Neural cell (in vitro differentiated cells): ENCODE measurements around the gene GSE1. TPM values are rescaled to one million over a fixed set of nuclear protein-coding genes. Genes with fewer than 3 reads are reported as not detected.

Source experiments
- H2AFZ ChIP-seq: fragments of 200-600, 300-800 bp; sonication (generic), shearing (Covaris generic); 2 replicates; pipeline ENCODE4 v1.6.0; 2014; ENCODE audit warnings: low read depth, mild to moderate bottlenecking, antibody characterized with exemption, low read length, moderate library complexity
- H3F3A ChIP-seq: fragments of 200-600 bp; shearing (Covaris generic); 2 replicates; pipeline ENCODE4 v1.6.1; 2016; ENCODE audit warnings: mild to moderate bottlenecking, moderate library complexity, mixed read lengths, antibody characterized with exemption, low read length; ENCODE audit not compliant: insufficient read depth, poor library complexity, severe bottlenecking
- H3K27ac ChIP-seq: fragments of 200-600, 300-800 bp; sonication (generic), shearing (Covaris generic); 2 replicates; pipeline ENCODE4 v1.5.1; 2014; ENCODE audit warnings: mild to moderate bottlenecking, low read length, moderate library complexity
- H3K27me3 ChIP-seq: fragments of 300-800, 200-600 bp; sonication (generic), shearing (Covaris generic); 2 replicates; pipeline ENCODE4 v1.6.0; 2014; ENCODE audit warnings: mild to moderate bottlenecking, low read depth, low read length, moderate library complexity; ENCODE audit not compliant: insufficient read depth
- H3K36me3 ChIP-seq: fragments of 300-800, 200-600 bp; sonication (generic), shearing (Covaris generic); 2 replicates; pipeline ENCODE4 v1.5.1; 2014; ENCODE audit warnings: mild to moderate bottlenecking, antibody characterized with exemption, low read length, moderate library complexity; ENCODE audit not compliant: insufficient read depth
- H3K4me2 ChIP-seq: fragments of 300-800, 200-600 bp; sonication (generic), shearing (Covaris generic); 2 replicates; pipeline ENCODE4 v1.6.0; 2014; ENCODE audit warnings: mild to moderate bottlenecking, low read length
- H3K4me3 ChIP-seq: fragments of 300-800, 200-600 bp; sonication (generic), shearing (Covaris generic); 2 replicates; pipeline ENCODE4 v1.5.1; 2014; ENCODE audit warnings: mild to moderate bottlenecking, low read length, moderate library complexity
- H3K79me2 ChIP-seq: fragments of 200-600 bp; shearing (Covaris generic); replicated peaks from 2 replicates; pipeline ENCODE4 v1.6.0; 2014; ENCODE audit warnings: mild to moderate bottlenecking, low read length, moderate library complexity; ENCODE audit not compliant: insufficient read depth
- H3K9ac ChIP-seq: fragments of 300-800, 200-600 bp; sonication (generic), shearing (Covaris generic); 2 replicates; pipeline ENCODE4 v1.6.1; 2016; ENCODE audit warnings: mild to moderate bottlenecking, low read length, mixed read lengths
- H3K9me2 ChIP-seq: fragments of 200-600 bp; shearing (Covaris generic); 2 replicates; pipeline ENCODE4 v1.6.1; 2016; ENCODE audit warnings: mild to moderate bottlenecking, low read length, mixed read lengths; ENCODE audit not compliant: insufficient read depth
- H3K9me3 ChIP-seq: fragments of 200-600, 300-800 bp; sonication (generic), shearing (Covaris generic); 2 replicates; pipeline ENCODE4 v1.6.1; 2016; ENCODE audit warnings: mild to moderate bottlenecking, mixed run types, low read length, moderate library complexity, mixed read lengths
- H4K20me1 ChIP-seq: fragments of 200-600 bp; shearing (Covaris generic); 2 replicates; pipeline ENCODE4 v1.6.1; 2016; ENCODE audit warnings: mild to moderate bottlenecking, mixed run types; ENCODE audit not compliant: insufficient read depth
- EP300 ChIP-seq: fragments of 450-650 bp; conservative IDR thresholded peaks from 2 replicates; pipeline ENCODE4 v1.6.1; 2014; ENCODE audit warnings: antibody characterized with exemption, mild to moderate bottlenecking, moderate library complexity; ENCODE audit not compliant: poor library complexity, severe bottlenecking
- EZH2 ChIP-seq: fragments of 200-600, 300-800 bp; shearing (Covaris generic), sonication (generic); IDR thresholded peaks from 2 replicates; pipeline ENCODE4 v1.6.1; 2014; ENCODE audit warnings: antibody characterized with exemption, low read length, borderline replicate concordance, mild to moderate bottlenecking; ENCODE audit not compliant: insufficient read depth, poor library complexity, severe bottlenecking
- MXI1 ChIP-seq: fragments of 450-650 bp; conservative IDR thresholded peaks from 2 replicates; pipeline ENCODE4 v1.6.1; 2014; ENCODE audit warnings: antibody characterized with exemption, mild to moderate bottlenecking; ENCODE audit not compliant: poor library complexity, severe bottlenecking
- POLR2AphosphoS5 ChIP-seq: IDR thresholded peaks from 2 replicates; pipeline ENCODE4 v1.6.1; 2012
- RAD21 ChIP-seq: fragments of 450-650 bp; conservative IDR thresholded peaks from 2 replicates; pipeline ENCODE4 v1.6.1; 2014; ENCODE audit warnings: antibody characterized with exemption, mild to moderate bottlenecking, moderate library complexity
- REST ChIP-seq: IDR thresholded peaks from 2 replicates; pipeline ENCODE4 v1.6.1; 2012; ENCODE audit warnings: borderline replicate concordance
- SMC3 ChIP-seq: fragments of 450-650 bp; conservative IDR thresholded peaks from 2 replicates; pipeline ENCODE4 v1.6.1; 2014; ENCODE audit warnings: antibody characterized with exemption, mild to moderate bottlenecking, moderate library complexity; ENCODE audit not compliant: poor library complexity
- TAF1 ChIP-seq: IDR thresholded peaks from 2 replicates; pipeline ENCODE4 v1.6.1; 2012; ENCODE audit warnings: low read depth
- polyA plus RNA-seq: library from polyadenylated mRNA; depleted of rRNA; stranded (reverse); fragments of >200 nt; gene quantifications from 2 replicates; pipeline ENCODE4 v1.2.3, GENCODE V29; 2014
- TF ChIP-seq, protein P1 (sequence below): fragments of 450-650 bp; IDR thresholded peaks from 2 replicates; pipeline ENCODE4 v1.5.1; 2014; ENCODE audit warnings: antibody characterized with exemption, mild to moderate bottlenecking, moderate library complexity; ENCODE audit not compliant: poor library complexity, severe bottlenecking

The GSE1 gene
- polyA plus RNA-seq, 1 donor from 2014 or later, result 35.6 TPM

DNA sequence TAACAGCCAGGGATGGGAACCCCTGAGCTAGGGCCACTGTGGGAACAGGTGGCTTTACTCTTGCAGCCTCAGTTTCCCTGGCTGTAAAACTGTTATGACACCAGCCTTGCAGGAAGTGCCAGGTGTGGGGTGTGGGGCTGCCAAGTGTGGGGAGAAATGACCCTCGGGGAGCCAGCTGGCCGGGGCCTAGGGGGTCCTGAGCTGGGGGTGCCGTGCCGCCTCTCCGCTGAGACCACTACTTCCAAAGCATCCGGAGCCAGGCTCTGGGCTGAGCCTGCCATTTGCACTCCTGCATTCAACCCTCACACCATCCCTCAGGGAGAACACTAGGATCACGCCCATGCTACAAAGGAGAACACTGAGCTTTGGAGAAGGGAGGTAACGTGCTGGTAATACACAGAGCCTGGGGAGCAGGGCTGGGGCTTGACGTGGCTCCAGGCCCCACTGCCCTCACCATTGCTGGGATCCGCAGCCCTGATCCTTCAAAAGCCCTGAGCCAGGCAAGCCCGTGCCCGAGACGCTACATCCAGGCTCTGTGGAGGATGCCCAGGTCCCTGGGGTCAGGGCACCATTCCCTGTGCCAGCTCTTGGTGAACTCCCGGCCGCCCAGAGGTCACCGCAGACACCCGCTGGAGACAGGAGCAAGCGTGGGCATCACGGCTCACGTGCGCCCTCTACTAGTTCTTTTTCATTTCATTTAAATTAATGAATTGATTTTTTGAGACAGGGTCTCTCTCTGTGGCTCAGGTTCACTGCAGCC, 104.5 kb downstream of the GSE1 start:
- Histone ChIP-seq H3F3A (no peaks in the 10 kb centered on the region), H3K79me2 (no peaks in the 10 kb centered on the region), H3K9me3 (no peaks in the 10 kb centered on the region), H4K20me1 (no peaks in the 10 kb centered on the region), H3K4me3 (no peak overlapping the region), H3K36me3 (no peaks in the 10 kb centered on the region), H3K27me3 (no peaks in the 10 kb centered on the region), H3K9ac (peak overlapping the region; percentile 45), H3K4me2 (no peak overlapping the region), H3K9me2 (no peaks in the 10 kb centered on the region), H2AFZ (no peak overlapping the region), H3K27ac (no peak overlapping the region)
- TF ChIP-seq TAF1, result no peak
- TF ChIP-seq EZH2, result no peak
- TF ChIP-seq SMC3, result peak; percentile 86
- peak; percentile 87 for TF ChIP-seq RAD21
- no peak for TF ChIP-seq REST
- TF ChIP-seq EP300, result no peak
- no peak for TF ChIP-seq POLR2AphosphoS5
- TF ChIP-seq, protein P1, sequence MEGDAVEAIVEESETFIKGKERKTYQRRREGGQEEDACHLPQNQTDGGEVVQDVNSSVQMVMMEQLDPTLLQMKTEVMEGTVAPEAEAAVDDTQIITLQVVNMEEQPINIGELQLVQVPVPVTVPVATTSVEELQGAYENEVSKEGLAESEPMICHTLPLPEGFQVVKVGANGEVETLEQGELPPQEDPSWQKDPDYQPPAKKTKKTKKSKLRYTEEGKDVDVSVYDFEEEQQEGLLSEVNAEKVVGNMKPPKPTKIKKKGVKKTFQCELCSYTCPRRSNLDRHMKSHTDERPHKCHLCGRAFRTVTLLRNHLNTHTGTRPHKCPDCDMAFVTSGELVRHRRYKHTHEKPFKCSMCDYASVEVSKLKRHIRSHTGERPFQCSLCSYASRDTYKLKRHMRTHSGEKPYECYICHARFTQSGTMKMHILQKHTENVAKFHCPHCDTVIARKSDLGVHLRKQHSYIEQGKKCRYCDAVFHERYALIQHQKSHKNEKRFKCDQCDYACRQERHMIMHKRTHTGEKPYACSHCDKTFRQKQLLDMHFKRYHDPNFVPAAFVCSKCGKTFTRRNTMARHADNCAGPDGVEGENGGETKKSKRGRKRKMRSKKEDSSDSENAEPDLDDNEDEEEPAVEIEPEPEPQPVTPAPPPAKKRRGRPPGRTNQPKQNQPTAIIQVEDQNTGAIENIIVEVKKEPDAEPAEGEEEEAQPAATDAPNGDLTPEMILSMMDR, result peak; percentile 88
- TF ChIP-seq MXI1, result no peak

- Histone ChIP-seq H3K9ac (no peak overlapping the region), H3K4me3 (no peak overlapping the region), H3K4me2 (no peak overlapping the region), H3K27me3 (no peaks in the 10 kb centered on the region), H3K9me3 (no peaks in the 10 kb centered on the region), H2AFZ (no peak overlapping the region), H3F3A (no peaks in the 10 kb centered on the region), H3K9me2 (no peaks in the 10 kb centered on the region), H3K27ac (no peak overlapping the region), H4K20me1 (no peaks in the 10 kb centered on the region), H3K79me2 (no peaks in the 10 kb centered on the region), H3K36me3 (no peaks in the 10 kb centered on the region)
- TF ChIP-seq EZH2, result no peak
- TF ChIP-seq, protein P1, result no peak
- no peak for TF ChIP-seq REST
- no peak for TF ChIP-seq TAF1
- TF ChIP-seq SMC3, result no peak
- TF ChIP-seq POLR2AphosphoS5, result no peak
- no peak for TF ChIP-seq MXI1
- no peak for TF ChIP-seq RAD21
- TF ChIP-seq EP300, result no peak
These were observed 105.0 kb downstream of the GSE1 start for GRCh38 chr16:85718153-85718477.
